Loucy (cell line): ENCODE data around the gene AARS1.
"Not testable (repeated sequence)": the region's sequence is repeated elsewhere in the genome, so short reads cannot be mapped to it uniquely, and the experiment has no call there.

Source experiments
- H2AFZ ChIP-seq: fragments of 200-600 bp; sonication (generic); 2 replicates; pipeline ENCODE4 v1.6.0; 2016; ENCODE audit warnings: antibody characterized with exemption, mild to moderate bottlenecking, low read length, moderate library complexity
- H3F3A ChIP-seq: fragments of 200-600 bp; 2 replicates; pipeline ENCODE4 v1.6.0; 2016; ENCODE audit warnings: antibody characterized with exemption, low read depth, mild to moderate bottlenecking
- H3K27me3 ChIP-seq: fragments of 200-600 bp; sonication (generic); 2 replicates; pipeline ENCODE4 v1.6.1; 2014; ENCODE audit warnings: low read length, mild to moderate bottlenecking; ENCODE audit not compliant: insufficient read depth, poor library complexity, severe bottlenecking
- H3K36me3 ChIP-seq: fragments of 200-600 bp; sonication (generic); 2 replicates; pipeline ENCODE4 v1.6.1; 2016; ENCODE audit warnings: low read length; ENCODE audit not compliant: insufficient read depth
- H3K4me1 ChIP-seq: fragments of 200-600 bp; sonication (generic); 2 replicates; pipeline ENCODE4 v1.5.1; 2014; ENCODE audit warnings: low read length, mild to moderate bottlenecking; ENCODE audit not compliant: insufficient read depth, poor library complexity, severe bottlenecking
- H3K4me2 ChIP-seq: fragments of 200-600 bp; sonication (generic); 2 replicates; pipeline ENCODE4 v1.6.0; 2014; ENCODE audit warnings: antibody characterized with exemption, low read length, low read depth, mild to moderate bottlenecking; ENCODE audit not compliant: poor library complexity, severe bottlenecking
- H3K4me3 ChIP-seq: fragments of 200-600 bp; sonication (generic); 2 replicates; pipeline ENCODE4 v1.5.1; 2014; ENCODE audit warnings: low read length, mild to moderate bottlenecking, mixed read lengths; ENCODE audit not compliant: poor library complexity, severe bottlenecking
- H3K79me2 ChIP-seq: fragments of 200-600 bp; sonication (generic); 2 replicates; pipeline ENCODE4 v1.6.1; 2014; ENCODE audit warnings: low read length; ENCODE audit not compliant: insufficient read depth
- H3K9ac ChIP-seq: fragments of 200-600 bp; sonication (generic); 2 replicates; pipeline ENCODE4 v1.6.0; 2014; ENCODE audit warnings: mild to moderate bottlenecking, low read depth, low read length, moderate library complexity; ENCODE audit not compliant: poor library complexity, severe bottlenecking
- H3K9me2 ChIP-seq: fragments of 200-600 bp; sonication (generic); replicated peaks from 2 replicates; pipeline ENCODE4 v1.6.1; 2016; ENCODE audit warnings: low read depth, low read length, mixed read lengths
- H3K9me3 ChIP-seq: fragments of 200-600 bp; sonication (generic); 2 replicates; pipeline ENCODE4 v1.6.1; 2014; ENCODE audit warnings: mild to moderate bottlenecking, antibody characterized with exemption, low read length, low read depth; ENCODE audit not compliant: insufficient read depth
- H4K20me1 ChIP-seq: fragments of 200-600 bp; sonication (generic); 2 replicates; pipeline ENCODE4 v1.6.0; 2014; ENCODE audit warnings: antibody characterized with exemption, low read length, mild to moderate bottlenecking; ENCODE audit not compliant: insufficient read depth, poor library complexity, severe bottlenecking
- CTCF ChIP-seq: fragments of 200-600 bp; sonication (generic); conservative IDR thresholded peaks from 2 replicates; pipeline ENCODE4 v1.5.1; 2014; ENCODE audit warnings: mild to moderate bottlenecking, antibody characterized with exemption, low read length
- EZH2phosphoT487 ChIP-seq: fragments of 200-600 bp; IDR thresholded peaks from 2 replicates; pipeline ENCODE4 v1.6.1; 2018; ENCODE audit warnings: antibody characterized with exemption, mild to moderate bottlenecking, moderate library complexity, borderline replicate concordance

AARS1 gene

GRCh38 chr16:70289229-70290094 lies at the start of gene AARS1:
AARS1 (minus strand) TSS chr16:70289506; CDS start chr16:70282763, 6,743 bp downstream.
- Histone ChIP-seq H3K4me2 (peak within 1 kb of the TSS; percentile 72), H3K36me3 (no peaks in the 10 kb centered on the region), H3K4me3 (peak within 1 kb of the TSS; percentile 89), H3F3A (no peaks in the 10 kb centered on the region), H3K27me3 (no peaks in the 10 kb centered on the region), H3K9me3 (no peaks in the 10 kb centered on the region), H3K79me2 (peaks cover 42% of the 10 kb centered on the region), H4K20me1 (no peaks in the 10 kb centered on the region), H2AFZ (peak within 1 kb of the TSS; percentile 93), H3K9me2 (no peaks in the 10 kb centered on the region), H3K4me1 (peaks cover 12% of the 10 kb centered on the region), H3K9ac (peak within 1 kb of the TSS; percentile 98)
- no peak for TF ChIP-seq CTCF

- Histone ChIP-seq H2AFZ (no peak overlapping the region), H4K20me1 (no peaks in the 10 kb centered on the region), H3K9me3 (no peaks in the 10 kb centered on the region), H3K27me3 (no peaks in the 10 kb centered on the region), H3K4me1 (no peaks in the 10 kb centered on the region), H3K79me2 (no peaks in the 10 kb centered on the region), H3K4me3 (no peak overlapping the region), H3K36me3 (peaks cover 22% of the 10 kb centered on the region; the same call in 1 of the 2 replicates), H3K9me2 (no peaks in the 10 kb centered on the region), H3K9ac (no peak overlapping the region), H3F3A (no peaks in the 10 kb centered on the region), H3K4me2 (no peak overlapping the region)
- no peak for TF ChIP-seq EZH2phosphoT487
- no peak for TF ChIP-seq CTCF
Measured at GRCh38 chr16:70337814-70338213, 48.5 kb upstream of the AARS1 start.

- H4K20me1 ChIP-seq, H3K9me2 ChIP-seq, H3K79me2 ChIP-seq, H2AFZ ChIP-seq, H3K27me3 ChIP-seq, H3K4me1 ChIP-seq, H3K4me2 ChIP-seq, H3K9me3 ChIP-seq, H3K4me3 ChIP-seq, H3F3A ChIP-seq, H3K9ac ChIP-seq: not testable (repeated sequence)
- peaks cover 43% of the 10 kb centered on the region; the same call in 1 of the 2 replicates for H3K36me3 ChIP-seq
Measured at GRCh38 chr16:70332728-70333127, 43.4 kb upstream of the AARS1 start.
